GM03348 (cell line): ENCODE data around the gene OPRL1.

ENCODE experiments used
- DNase-seq: peaks from one replicate; pipeline ENCODE4 v3.0.0; 2012; ENCODE audit warnings: low spot score

The OPRL1 gene

GRCh38 chr20:64042054-64042781, 37.7 kb upstream of the OPRL1 start:
- no peak for DNase-seq

GRCh38 chr20:64043768-64044167, 36.1 kb upstream of the OPRL1 start:
- DNase-seq = no peak

GRCh38 chr20:64044484-64045247, 35.2 kb upstream of the OPRL1 start:
- DNase-seq = peak; percentile 80

GRCh38 chr20:64045346-64046011, 34.4 kb upstream of the OPRL1 start:
- DNase-seq = no peak

DNA sequence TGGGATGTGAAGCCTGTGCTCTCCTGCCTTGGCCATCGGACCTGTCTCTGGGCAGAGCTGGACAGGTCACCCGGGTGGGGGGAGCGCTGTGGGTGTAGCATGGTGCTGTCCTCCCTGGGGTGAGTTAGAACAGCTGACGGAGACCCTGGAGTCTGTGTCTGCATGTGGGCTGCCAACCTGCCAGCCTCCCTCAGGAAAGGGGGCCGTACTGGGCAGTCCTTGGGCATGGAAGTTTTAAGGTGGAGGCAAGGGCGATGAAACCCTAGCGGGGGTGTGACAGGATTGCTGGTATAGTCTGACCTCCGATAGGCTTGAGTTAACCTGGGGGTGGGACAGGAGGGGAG, 32.9 kb upstream of the OPRL1 start:
- DNase-seq = no peak

GRCh38 chr20:64047968-64048401, 31.9 kb upstream of the OPRL1 start:
- DNase-seq = no peak

GRCh38 chr20:64048402-64049044, 31.4 kb upstream of the OPRL1 start:
- DNase-seq = no peak

GRCh38 chr20:64049060-64049877, 30.6 kb upstream of the OPRL1 start, which contains the start of gene SOX18:
Gene SOX18 (minus strand): TSS chr20:64049639. CDS start chr20:64049516, 123 bp downstream.
- DNase-seq = peak; percentile 54

DNA sequence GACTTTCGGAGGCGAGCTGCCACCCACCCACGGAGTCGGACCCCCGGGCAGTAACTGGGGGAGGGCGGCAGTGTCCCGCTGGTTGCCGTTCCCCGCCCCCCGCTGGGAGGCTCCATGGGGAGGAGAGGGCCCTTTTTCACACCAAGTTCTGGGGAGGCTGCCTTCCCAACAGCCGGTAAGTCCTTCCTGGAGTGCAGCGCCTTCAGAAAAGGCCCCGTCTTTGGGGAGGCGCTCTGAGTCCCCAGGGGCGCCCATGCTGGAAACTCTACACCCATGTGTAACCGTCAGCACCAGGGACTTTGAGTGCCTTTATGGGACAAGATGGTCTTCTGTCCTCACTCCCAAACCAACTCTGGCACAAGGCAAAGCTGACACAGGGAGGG, 30.0 kb upstream of the OPRL1 start:
- no peak for DNase-seq

DNA sequence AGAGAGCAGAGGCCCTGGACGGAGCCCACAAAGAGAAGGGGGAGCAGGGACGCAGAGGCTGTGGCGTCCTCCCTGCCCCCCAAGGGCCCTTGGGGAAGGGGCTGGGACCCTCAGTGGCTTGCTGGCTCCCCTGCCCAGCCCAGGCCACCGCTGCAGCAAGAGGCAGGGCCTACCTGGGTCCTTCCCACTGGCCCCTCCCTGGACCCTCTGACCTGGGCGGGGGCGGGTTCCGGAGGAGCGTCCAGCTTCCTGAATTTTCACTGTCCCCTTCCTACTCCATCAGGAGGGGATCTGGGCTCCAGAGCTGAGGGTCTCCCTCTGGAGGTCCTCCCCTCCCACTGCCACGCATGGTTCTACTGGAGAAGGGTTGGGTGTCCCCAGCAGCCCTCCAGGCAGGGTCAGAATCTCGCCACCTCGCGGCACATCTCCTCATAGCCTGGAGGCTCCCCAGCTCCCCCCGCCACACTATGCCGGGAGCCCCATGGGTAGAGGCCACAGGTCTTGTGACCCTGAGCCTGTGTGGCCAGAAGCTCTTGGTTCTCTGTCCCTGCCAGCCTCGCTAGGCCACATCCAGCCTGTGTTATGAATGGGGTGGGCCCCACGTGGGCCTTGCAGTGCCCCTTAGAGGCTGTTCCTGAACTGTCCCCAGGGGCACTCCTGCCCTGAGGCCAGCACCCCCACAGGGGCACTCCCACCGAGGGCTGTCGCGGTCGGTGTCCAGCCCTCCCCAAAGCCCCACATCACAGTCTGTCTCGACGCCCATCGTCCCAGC, 29.4 kb upstream of the OPRL1 start:
- no peak for DNase-seq

- DNase-seq = no peak
Measured at GRCh38 chr20:64051033-64051452, 28.8 kb upstream of the OPRL1 start.

DNA sequence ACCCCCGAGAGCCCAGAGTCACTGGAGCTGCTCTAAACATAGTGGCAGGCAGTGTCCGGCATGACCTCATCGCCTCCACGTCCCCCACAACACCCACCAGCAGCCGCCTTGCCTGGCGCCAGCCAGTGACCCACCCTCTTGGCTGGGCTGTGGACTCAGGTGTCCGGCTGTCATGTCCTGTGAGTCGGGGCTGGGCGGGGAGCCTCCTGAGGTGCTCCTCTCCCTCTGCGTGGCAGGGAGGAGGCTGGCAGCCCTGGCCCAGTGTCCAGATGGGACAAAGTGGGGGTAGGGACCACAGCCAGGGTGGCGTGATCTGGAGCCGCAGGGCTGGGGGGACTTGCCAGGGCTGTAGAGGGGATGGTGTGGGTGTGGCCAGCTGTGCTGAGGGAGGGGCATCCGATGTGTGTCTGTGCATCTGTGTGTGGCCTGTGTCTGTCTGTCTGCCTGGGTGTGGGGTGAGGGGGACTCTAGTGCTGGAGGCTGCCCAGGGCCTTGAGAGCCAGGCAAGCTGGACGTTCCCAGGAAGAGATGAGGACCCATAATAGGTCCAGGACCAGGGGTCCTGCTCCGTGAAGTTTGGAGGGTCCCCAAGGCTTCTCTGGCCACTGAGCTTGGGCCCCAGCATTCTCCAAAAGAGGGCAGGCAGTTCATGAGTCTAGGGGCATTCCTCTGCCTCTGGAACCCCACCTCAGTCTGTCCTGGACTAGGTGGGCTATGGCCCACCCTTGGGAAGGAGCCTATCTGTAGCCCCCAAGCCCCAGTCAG, 28.1 kb upstream of the OPRL1 start:
- no peak for DNase-seq

GRCh38 chr20:64052326-64052722, 27.6 kb upstream of the OPRL1 start:
- DNase-seq = no peak

DNA sequence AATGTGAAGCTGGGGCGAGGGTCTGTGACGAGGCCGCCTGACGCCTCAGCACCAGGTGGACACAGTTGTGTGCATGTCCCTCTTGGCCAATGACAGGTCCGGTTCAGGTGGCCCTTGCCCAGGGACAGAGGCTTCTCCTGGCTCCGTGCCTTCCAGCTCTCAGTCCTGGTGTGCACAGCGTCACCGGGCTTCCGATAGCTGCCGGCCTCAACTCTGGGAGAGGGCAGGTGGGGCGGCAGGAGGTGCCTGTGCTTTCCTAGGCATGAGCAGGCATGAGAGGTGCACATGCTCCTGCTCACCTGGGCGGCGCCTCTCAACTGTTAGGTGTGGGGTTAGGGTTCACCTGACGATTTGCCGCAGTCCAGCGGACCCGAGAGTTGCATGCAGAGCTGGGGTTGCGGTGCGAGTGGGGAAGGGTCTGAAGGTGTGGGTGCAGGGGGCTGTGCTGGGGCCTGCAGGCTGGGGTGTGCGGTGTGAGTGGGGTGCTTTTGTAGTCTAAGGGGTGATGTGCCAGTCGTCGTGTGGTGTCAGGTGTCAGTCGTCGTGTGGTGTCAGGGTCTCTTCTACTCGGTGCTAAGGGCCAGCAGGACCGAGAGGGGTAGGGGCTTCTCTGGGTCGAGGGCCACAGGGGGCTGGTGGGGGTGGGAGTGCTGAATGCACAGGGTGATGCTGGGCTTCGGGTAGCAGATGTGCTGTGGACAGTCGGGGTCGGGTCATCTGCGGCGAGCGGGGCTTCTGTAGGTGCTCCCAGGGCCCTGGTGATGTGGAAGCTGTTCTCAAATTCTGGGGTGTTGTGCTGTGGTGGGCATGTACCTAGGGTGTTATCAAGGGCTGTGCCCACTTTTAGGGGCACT, 26.7 kb upstream of the OPRL1 start:
- no peak for DNase-seq

- no peak for DNase-seq
Measured at GRCh38 chr20:64053841-64054661, 25.8 kb upstream of the OPRL1 start.

- DNase-seq = no peak
Measured at GRCh38 chr20:64055396-64055892, 24.4 kb upstream of the OPRL1 start.

DNA sequence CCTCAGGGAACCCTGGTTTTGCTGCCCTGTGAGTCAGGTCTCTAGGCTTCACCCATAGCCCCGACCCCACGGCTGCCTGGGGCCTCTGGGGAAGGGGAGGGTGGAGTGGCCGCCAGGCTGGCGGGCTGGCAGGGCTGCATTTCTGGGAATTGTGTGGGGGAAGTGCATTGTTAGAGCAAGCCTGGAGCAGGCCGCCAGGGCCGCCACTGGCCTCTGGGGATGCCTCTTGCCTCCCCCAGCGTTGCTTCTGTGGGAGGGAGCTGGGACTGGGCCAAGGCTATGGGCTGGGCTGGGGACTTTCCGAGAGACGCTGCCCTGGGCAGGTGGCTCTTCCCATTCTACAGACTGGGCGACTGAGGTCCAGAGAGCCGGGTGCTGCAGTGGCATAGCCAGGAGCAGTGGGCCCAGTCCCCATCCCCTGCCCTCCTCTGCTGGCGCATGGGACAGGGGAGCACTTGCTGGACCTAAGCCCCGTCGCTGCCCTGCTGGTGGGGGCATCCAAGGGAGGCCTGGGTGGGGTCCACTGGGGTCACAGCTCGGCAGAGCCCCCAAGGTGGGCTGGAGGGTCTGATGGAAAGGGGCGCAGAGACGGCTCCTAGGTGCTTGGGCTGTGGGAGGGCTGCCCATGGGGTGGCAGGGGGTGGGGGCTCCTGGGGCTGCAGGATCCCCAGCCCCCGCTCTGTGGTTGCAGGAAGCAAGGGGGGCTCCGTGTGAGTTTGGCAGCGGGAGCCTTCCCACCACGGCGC, 23.8 kb upstream of the OPRL1 start:
- no peak for DNase-seq

GRCh38 chr20:64056639-64056888, 23.3 kb upstream of the OPRL1 start:
- no peak for DNase-seq
